Heart left ventricle (tissue), 13 donors: Measurements from ENCODE around the gene DIDO1.

ENCODE experiments used
- POLR2A ChIP-seq, 2 donors: fragments of 450-650 bp; IDR thresholded peaks; one replicate each; pipeline ENCODE4 v1.6.1; 2017; ENCODE audit warnings: antibody characterized with exemption in 2 of 2, mild to moderate bottlenecking in 2 of 2, moderate library complexity in 2 of 2
- TF ChIP-seq, protein P1 (sequence below), 12 donors: fragments of 200-600 bp; sonication (generic) in 4 of 12; IDR thresholded peaks; one replicate each; pipeline versions ENCODE4 v1.5.0 to v1.8.0; 2018 to 2022; ENCODE audit warnings: antibody characterized with exemption in 12 of 12, mild to moderate bottlenecking in 5 of 12
- donor health status: ischemic (EF 13 %, LVEDD 7.1; RV severe dilation, severe dysfunction).
- donor health status: DM: no; HTN: yes; CAD: no.
- donor health status: DM: no; HTN: no; CAD: no.
- donor health status: ischemic (EF 25% LVEDD 6.9; RV normal size, moderate dysfunction).
- donor health status: ischemic (EF 25% LVEDD 5.7; RV mildly dilated, moderate dysfunction).
- donor health status: ischemic (EF 35%, LVEDD 5.7; RV mildly dilated, moderate dysfunction).
- donor health status: nonischemic (EF 11% LVEDD 7.7; RV severe dilation, severe dysfunction).
- donor health status: DM: yes; HTN: yes; CAD: no.
- donor health status: PGD.
- donor health status: ischemic (EF 29% LVEDD 5.4; RV normal size, mild dysfunction).
- donor health status: nonischemic (EF 23%, LVEDD 6.1; RV moderate dilation, normal function).

DNA sequence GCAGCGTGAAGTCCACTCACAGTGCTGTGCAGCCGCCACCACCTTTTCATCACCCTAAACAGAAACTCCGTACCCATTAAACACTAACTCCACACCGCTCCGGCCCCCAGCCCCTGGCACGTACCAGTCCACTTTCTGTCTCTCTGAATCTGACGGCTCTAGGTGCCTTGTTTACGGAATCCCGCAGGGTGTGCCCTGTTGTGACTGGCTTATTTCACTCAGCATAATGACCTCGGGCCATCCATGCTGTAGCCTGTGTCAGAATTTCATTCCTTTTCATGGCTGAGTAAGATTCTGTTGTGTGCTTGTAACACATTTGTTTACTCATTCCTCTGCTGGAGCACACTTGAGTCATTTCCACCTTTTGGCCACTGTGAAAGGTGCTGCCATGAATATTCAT lies 82.6 kb downstream of the DIDO1 start:
- TF ChIP-seq, protein P1, sequence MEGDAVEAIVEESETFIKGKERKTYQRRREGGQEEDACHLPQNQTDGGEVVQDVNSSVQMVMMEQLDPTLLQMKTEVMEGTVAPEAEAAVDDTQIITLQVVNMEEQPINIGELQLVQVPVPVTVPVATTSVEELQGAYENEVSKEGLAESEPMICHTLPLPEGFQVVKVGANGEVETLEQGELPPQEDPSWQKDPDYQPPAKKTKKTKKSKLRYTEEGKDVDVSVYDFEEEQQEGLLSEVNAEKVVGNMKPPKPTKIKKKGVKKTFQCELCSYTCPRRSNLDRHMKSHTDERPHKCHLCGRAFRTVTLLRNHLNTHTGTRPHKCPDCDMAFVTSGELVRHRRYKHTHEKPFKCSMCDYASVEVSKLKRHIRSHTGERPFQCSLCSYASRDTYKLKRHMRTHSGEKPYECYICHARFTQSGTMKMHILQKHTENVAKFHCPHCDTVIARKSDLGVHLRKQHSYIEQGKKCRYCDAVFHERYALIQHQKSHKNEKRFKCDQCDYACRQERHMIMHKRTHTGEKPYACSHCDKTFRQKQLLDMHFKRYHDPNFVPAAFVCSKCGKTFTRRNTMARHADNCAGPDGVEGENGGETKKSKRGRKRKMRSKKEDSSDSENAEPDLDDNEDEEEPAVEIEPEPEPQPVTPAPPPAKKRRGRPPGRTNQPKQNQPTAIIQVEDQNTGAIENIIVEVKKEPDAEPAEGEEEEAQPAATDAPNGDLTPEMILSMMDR (IDR thresholded peaks at IDR 0.05): no peak
- TF ChIP-seq POLR2A (IDR thresholded peaks at IDR 0.05): no peak
